WI38 (cell line): ENCODE measurements around the gene ARHGAP4.

Experiments used
- H3K4me3 ChIP-seq: 2 replicates; pipeline ENCODE4 v1.5.1; 2011; ENCODE audit warnings: low read depth, mild to moderate bottlenecking, control low read depth, low read length
- CTCF ChIP-seq: IDR thresholded peaks from 2 replicates; pipeline ENCODE4 v1.5.1; 2012; ENCODE audit warnings: low read depth, mild to moderate bottlenecking, control low read depth, low read length

Gene ARHGAP4

GRCh38 chrX:153878345-153878744 lies 47.7 kb downstream of the ARHGAP4 start:
- H3K4me3 ChIP-seq = no peak overlapping the region
- TF ChIP-seq CTCF = no peak

- no peak for TF ChIP-seq CTCF
Observed at GRCh38 chrX:153877571-153878261, 48.3 kb downstream of the ARHGAP4 start.

GRCh38 chrX:153876112-153876491 lies 50.0 kb downstream of the ARHGAP4 start:
- TF ChIP-seq CTCF = no peak
- H3K4me3 ChIP-seq = no peak overlapping the region

More at GRCh38 chrX:153877571-153878261, 48.3 kb downstream of the ARHGAP4 start:
- no peak overlapping the region for H3K4me3 ChIP-seq

GRCh38 chrX:153875391-153876111 lies 50.5 kb downstream of the ARHGAP4 start:
- no peak overlapping the region for H3K4me3 ChIP-seq
- TF ChIP-seq CTCF = no peak

- no peak for TF ChIP-seq CTCF
- no peak overlapping the region for H3K4me3 ChIP-seq
Observed at GRCh38 chrX:153874366-153875125, 51.5 kb downstream of the ARHGAP4 start.

- TF ChIP-seq CTCF = no peak
- H3K4me3 ChIP-seq = no peak overlapping the region
Observed at GRCh38 chrX:153874085-153874365, 52.0 kb downstream of the ARHGAP4 start.
